K562 (cell line): ENCODE data around the gene ZEB2. TPM values are rescaled to one million over a fixed set of nuclear protein-coding genes. Genes with fewer than 3 reads are reported as not detected.
A peak's percentile ranks its signal among the peaks of the same experiment; 100 is the strongest.

Source experiments
- C11orf30 ChIP-seq: fragments of 450-650 bp; IDR thresholded peaks from 2 replicates; pipeline ENCODE4 v1.6.1; 2016; ENCODE audit warnings: low read depth, mild to moderate bottlenecking
- CBFA2T3 ChIP-seq: fragments of 450-650 bp; IDR thresholded peaks from 2 replicates; pipeline ENCODE4 v1.6.1; 2017
- EP400 ChIP-seq: fragments of 450-650 bp; IDR thresholded peaks from 2 replicates; pipeline ENCODE4 v1.6.1; 2017; ENCODE audit warnings: antibody characterized with exemption, mild to moderate bottlenecking, moderate library complexity
- HIVEP1 ChIP-seq: fragments of 250-450 bp; sonication (Bioruptor Pico); IDR thresholded peaks from 2 replicates; pipeline ENCODE4 v1.4.0; 2020; ENCODE audit warnings: mild to moderate bottlenecking
- HMG20A ChIP-seq: fragments of 450-650 bp; formaldehyde crosslinking; conservative IDR thresholded peaks from 2 replicates; pipeline ENCODE4 v1.4.0; 2020; ENCODE audit warnings: mild to moderate bottlenecking, mixed read lengths
- HNRNPLL ChIP-seq: fragments of 200-400 bp; formaldehyde crosslinking; IDR thresholded peaks from 2 replicates; pipeline ENCODE4 v1.6.1; 2017; ENCODE audit warnings: low read length, low read depth, mild to moderate bottlenecking; ENCODE audit not compliant: poor library complexity, severe bottlenecking
- KLF10 ChIP-seq: fragments of 250-450 bp; sonication (Bioruptor Pico); IDR thresholded peaks from 2 replicates; pipeline ENCODE4 v1.6.1; 2021; ENCODE audit warnings: matching md5 sums
- MCM2 ChIP-seq: fragments of 450-650 bp; IDR thresholded peaks from 2 replicates; pipeline ENCODE4 v1.6.1; 2017; ENCODE audit warnings: low read depth, mild to moderate bottlenecking
- POLR3G ChIP-seq: IDR thresholded peaks from 2 replicates; pipeline ENCODE4 v1.6.1; 2011; ENCODE audit not compliant: insufficient read length, insufficient replicate concordance; ENCODE audit errors: extremely low read depth
- POU5F1 ChIP-seq: fragments of 150-350 bp; IDR thresholded peaks from 2 replicates; pipeline ENCODE4 v1.6.1; 2014; ENCODE audit warnings: borderline replicate concordance, low read length, low read depth, mild to moderate bottlenecking; ENCODE audit not compliant: partially characterized antibody
- RAD51 ChIP-seq: fragments of 450-650 bp; IDR thresholded peaks from 2 replicates; pipeline ENCODE4 v1.7.1; 2016; ENCODE audit warnings: low read depth, mild to moderate bottlenecking, borderline replicate concordance
- SMAD4 ChIP-seq: fragments of 250-450 bp; sonication (Bioruptor Pico); conservative IDR thresholded peaks from 2 replicates; pipeline ENCODE4 v1.8.0; 2021; ENCODE audit warnings: inconsistent platforms, mild to moderate bottlenecking, moderate library complexity
- SMARCE1 ChIP-seq: fragments of 450-650 bp; IDR thresholded peaks from 2 replicates; pipeline ENCODE4 v1.7.1; 2016; ENCODE audit warnings: mild to moderate bottlenecking
- TCF7L2 ChIP-seq: fragments of 150-350 bp; IDR thresholded peaks from 2 replicates; pipeline ENCODE4 v1.6.1; 2016; ENCODE audit warnings: low read depth, mild to moderate bottlenecking, low read length, moderate library complexity
- TFAM ChIP-seq: fragments of 250-450 bp; sonication (Bioruptor Pico); conservative IDR thresholded peaks from 2 replicates; pipeline ENCODE4 v1.5.0; 2021; ENCODE audit warnings: mild to moderate bottlenecking, moderate library complexity
- ZKSCAN3 ChIP-seq: fragments of 250-450 bp; sonication (Bioruptor Pico); IDR thresholded peaks from 2 replicates; pipeline ENCODE4 v1.4.0; 2020
- ZNF253 ChIP-seq: fragments of 250-450 bp; sonication (Bioruptor Pico); conservative IDR thresholded peaks from 2 replicates; pipeline ENCODE4 v1.6.1; 2021; ENCODE audit warnings: mild to moderate bottlenecking
- ZNF57 ChIP-seq: fragments of 450-650 bp; formaldehyde crosslinking; IDR thresholded peaks from 2 replicates; pipeline ENCODE4 v1.4.0; 2020; ENCODE audit warnings: mild to moderate bottlenecking, moderate library complexity
- ZNF699 ChIP-seq: fragments of 250-450 bp; sonication (Bioruptor Pico); IDR thresholded peaks from 2 replicates; pipeline ENCODE4 v1.8.0; 2021; ENCODE audit warnings: mild to moderate bottlenecking, moderate library complexity; ENCODE audit not compliant: insufficient replicate concordance
- ZZZ3 ChIP-seq: fragments of 450-650 bp; IDR thresholded peaks from 2 replicates; pipeline ENCODE4 v1.6.1; 2016; ENCODE audit warnings: antibody characterized with exemption, mild to moderate bottlenecking, moderate library complexity
- polyA plus RNA-seq, 8 experiments: library from polyadenylated mRNA; depleted of rRNA in 4 of 8; stranded (reverse) in 5 of 8; unstranded in 3 of 8; fragments of >200 nt; fragmentation: Nextera tagmentation in 2 of 8; fragmentation: Illumina TruSeq in 1 of 8; extraction: Ambion mirVana in 2 of 8; extraction: Trizol in 1 of 8; gene quantifications; 2 replicates each; pipeline versions ENCODE4 v1.2.1 to v1.2.3, GENCODE V29; 2011 to 2014; ENCODE audit warnings: inconsistent platforms in 1 of 8, missing spikeins in 1 of 8
- total RNA-seq, 7 experiments: library from RNA; depleted of rRNA in 6 of 7; stranded (reverse); fragments of >200 nt in 6 of 7; fragmentation: Illumina TruSeq in 2 of 7; extraction: Trizol in 2 of 7; gene quantifications; 2 replicates each; pipeline versions ENCODE4 v1.2.1 to v1.2.3, GENCODE V29; 2011 to 2021; ENCODE audit warnings: low replicate concordance in 1 of 7
- TF ChIP-seq, protein P1 (sequence below): fragments of 450-650 bp; IDR thresholded peaks from 2 replicates; pipeline ENCODE4 v1.6.1; 2018; ENCODE audit not compliant: partially characterized antibody
- TF ChIP-seq, protein P2 (sequence below): conservative IDR thresholded peaks from 2 replicates; pipeline ENCODE4 v1.6.1; 2011; ENCODE audit warnings: low read depth, mild to moderate bottlenecking, low read length; ENCODE audit not compliant: control insufficient read depth
- TF ChIP-seq, protein P3 (sequence below): IDR thresholded peaks from 2 replicates; pipeline ENCODE4 v1.6.1; 2011; ENCODE audit warnings: borderline replicate concordance, low read depth, mild to moderate bottlenecking, moderate library complexity, low read length; ENCODE audit not compliant: insufficient read depth, poor library complexity, severe bottlenecking

ZEB2 gene
- total and polyA plus RNA-seq, 9 of the 15 experiments (the other 6 are each of a cell fraction or from before 2014, with no cell fraction given) = 15.1 to 113 (median 72.3) TPM

DNA sequence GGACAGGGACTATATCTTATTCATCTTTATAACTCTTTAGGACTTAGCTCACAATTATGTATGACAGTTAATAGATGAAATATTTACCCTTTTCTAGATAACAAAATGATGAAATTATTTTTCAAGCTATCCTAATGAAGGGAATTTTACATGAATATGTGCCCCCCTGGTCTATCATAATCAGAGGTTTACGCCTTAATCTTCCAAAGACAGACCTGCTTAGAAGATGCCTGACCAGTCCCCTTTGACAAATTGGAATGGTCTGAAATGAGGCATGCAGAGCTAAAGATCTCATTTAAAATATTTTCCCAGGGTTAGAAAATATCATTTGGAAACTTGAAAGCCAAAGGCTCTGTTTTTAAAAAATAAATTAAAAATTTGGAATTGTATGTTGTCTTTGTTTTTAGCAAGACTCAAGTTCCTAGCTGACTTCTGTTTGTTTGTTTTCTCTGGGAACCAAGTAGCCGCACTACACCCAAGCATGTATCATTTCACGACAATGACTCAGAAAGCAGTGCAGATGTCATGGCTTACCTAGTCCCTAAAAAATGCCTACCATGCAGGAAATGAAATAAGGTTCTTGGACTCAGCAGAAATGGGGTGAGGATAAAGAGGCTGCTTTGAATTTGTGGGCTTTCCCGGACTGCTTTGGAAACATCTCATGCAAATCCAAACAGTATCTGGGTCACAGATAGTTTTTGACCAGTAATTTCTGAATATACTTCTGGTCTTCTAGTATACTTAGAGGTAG is 162.1 kb downstream of the ZEB2 start (continued):
- TF ChIP-seq, protein P1, sequence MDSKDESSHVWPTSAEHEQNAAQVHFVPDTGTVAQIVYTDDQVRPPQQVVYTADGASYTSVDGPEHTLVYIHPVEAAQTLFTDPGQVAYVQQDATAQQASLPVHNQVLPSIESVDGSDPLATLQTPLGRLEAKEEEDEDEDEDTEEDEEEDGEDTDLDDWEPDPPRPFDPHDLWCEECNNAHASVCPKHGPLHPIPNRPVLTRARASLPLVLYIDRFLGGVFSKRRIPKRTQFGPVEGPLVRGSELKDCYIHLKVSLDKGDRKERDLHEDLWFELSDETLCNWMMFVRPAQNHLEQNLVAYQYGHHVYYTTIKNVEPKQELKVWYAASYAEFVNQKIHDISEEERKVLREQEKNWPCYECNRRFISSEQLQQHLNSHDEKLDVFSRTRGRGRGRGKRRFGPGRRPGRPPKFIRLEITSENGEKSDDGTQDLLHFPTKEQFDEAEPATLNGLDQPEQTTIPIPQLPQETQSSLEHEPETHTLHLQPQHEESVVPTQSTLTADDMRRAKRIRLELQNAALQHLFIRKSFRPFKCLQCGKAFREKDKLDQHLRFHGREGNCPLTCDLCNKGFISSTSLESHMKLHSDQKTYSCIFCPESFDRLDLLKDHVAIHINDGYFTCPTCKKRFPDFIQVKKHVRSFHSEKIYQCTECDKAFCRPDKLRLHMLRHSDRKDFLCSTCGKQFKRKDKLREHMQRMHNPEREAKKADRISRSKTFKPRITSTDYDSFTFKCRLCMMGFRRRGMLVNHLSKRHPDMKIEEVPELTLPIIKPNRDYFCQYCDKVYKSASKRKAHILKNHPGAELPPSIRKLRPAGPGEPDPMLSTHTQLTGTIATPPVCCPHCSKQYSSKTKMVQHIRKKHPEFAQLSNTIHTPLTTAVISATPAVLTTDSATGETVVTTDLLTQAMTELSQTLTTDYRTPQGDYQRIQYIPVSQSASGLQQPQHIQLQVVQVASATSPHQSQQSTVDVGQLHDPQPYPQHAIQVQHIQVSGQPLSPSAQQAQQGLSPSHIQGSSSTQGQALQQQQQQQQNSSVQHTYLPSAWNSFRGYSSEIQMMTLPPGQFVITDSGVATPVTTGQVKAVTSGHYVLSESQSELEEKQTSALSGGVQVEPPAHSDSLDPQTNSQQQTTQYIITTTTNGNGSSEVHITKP = peak; percentile 24
- no peak for TF ChIP-seq ZZZ3
- no peak for TF ChIP-seq RAD51
- no peak for TF ChIP-seq ZKSCAN3
- TF ChIP-seq POLR3G = no peak
- no peak for TF ChIP-seq TFAM (CRISPR knock-in tag)
- no peak for TF ChIP-seq HIVEP1
- TF ChIP-seq C11orf30 = peak; percentile 94
- no peak for TF ChIP-seq KLF10
- TF ChIP-seq SMARCE1 = peak; percentile 62; the same call in 1 of the 2 replicates
- TF ChIP-seq CBFA2T3 = no peak
- no peak for TF ChIP-seq TCF7L2
- no peak for TF ChIP-seq SMAD4
- TF ChIP-seq POU5F1 = no peak
- TF ChIP-seq, protein P2, sequence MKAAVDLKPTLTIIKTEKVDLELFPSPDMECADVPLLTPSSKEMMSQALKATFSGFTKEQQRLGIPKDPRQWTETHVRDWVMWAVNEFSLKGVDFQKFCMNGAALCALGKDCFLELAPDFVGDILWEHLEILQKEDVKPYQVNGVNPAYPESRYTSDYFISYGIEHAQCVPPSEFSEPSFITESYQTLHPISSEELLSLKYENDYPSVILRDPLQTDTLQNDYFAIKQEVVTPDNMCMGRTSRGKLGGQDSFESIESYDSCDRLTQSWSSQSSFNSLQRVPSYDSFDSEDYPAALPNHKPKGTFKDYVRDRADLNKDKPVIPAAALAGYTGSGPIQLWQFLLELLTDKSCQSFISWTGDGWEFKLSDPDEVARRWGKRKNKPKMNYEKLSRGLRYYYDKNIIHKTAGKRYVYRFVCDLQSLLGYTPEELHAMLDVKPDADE = no peak
- TF ChIP-seq, protein P3, sequence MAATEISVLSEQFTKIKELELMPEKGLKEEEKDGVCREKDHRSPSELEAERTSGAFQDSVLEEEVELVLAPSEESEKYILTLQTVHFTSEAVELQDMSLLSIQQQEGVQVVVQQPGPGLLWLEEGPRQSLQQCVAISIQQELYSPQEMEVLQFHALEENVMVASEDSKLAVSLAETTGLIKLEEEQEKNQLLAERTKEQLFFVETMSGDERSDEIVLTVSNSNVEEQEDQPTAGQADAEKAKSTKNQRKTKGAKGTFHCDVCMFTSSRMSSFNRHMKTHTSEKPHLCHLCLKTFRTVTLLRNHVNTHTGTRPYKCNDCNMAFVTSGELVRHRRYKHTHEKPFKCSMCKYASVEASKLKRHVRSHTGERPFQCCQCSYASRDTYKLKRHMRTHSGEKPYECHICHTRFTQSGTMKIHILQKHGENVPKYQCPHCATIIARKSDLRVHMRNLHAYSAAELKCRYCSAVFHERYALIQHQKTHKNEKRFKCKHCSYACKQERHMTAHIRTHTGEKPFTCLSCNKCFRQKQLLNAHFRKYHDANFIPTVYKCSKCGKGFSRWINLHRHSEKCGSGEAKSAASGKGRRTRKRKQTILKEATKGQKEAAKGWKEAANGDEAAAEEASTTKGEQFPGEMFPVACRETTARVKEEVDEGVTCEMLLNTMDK = no peak
- TF ChIP-seq ZNF699 = no peak
- TF ChIP-seq HNRNPLL = no peak
- no peak for TF ChIP-seq ZNF253 (CRISPR knock-in tag)
- no peak for TF ChIP-seq HMG20A (CRISPR knock-in tag)
- no peak for TF ChIP-seq MCM2
- TF ChIP-seq ZNF57 (CRISPR knock-in tag) = no peak
- TF ChIP-seq EP400 = no peak
